Uterus (tissue), 2 donors: ENCODE results near the gene RREB1.

Source experiments
- CTCF ChIP-seq, 4 experiments: fragments of 200-600 bp in 2 of 4; fragments of 450-650 bp in 2 of 4; sonication (generic) in 2 of 4; IDR thresholded peaks; one replicate each; pipeline ENCODE4 v1.5.1; 2016 to 2019; ENCODE audit warnings: antibody characterized with exemption in 4 of 4, mild to moderate bottlenecking in 2 of 4, moderate library complexity in 1 of 4
- POLR2A ChIP-seq, 2 donors: fragments of 450-650 bp; IDR thresholded peaks; one replicate each; pipeline ENCODE4 v1.6.1; 2016; ENCODE audit warnings: antibody characterized with exemption in 2 of 2, mild to moderate bottlenecking in 1 of 2, moderate library complexity in 1 of 2

- TF ChIP-seq CTCF (IDR thresholded peaks at IDR 0.05) (no peak), POLR2A (IDR thresholded peaks at IDR 0.05) (peak in 1 of 2 donors; percentile 13)
Observed at GRCh38 chr6:7108196-7108963, 619 bp downstream of the RREB1 start.
